Measurements from ENCODE around the gene DNAI7. TPM values are rescaled to one million over a fixed set of nuclear protein-coding genes. Genes with fewer than 3 reads are reported as not detected.

Gene DNAI7
- total and polyA plus RNA-seq, 2 of the 8 experiments (the other 6 are each of a cell fraction or from before 2014, with no cell fraction given) = 0.12 to 0.28 TPM

DNA sequence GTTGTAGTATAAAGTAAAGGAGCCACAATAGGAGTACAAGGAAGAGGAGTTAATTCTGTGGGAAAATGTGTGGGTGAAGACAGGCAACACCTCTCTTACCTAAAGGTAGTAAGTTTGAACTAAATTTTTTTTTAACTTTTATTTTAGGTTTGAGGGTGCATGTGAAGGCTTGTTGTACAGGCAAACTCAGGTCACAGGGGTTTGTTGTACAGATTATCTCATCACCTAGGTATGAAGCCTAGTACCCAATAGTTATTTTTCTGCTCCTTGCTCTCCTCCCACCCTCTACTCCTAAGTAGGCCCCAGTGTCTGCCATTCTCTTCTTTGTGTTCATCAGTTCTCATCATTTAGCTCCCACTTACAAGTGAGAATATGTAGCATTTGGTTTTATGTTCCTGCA, 70.5 kb downstream of the DNAI7 start:
- no peak overlapping the region for H2BK15ac ChIP-seq (ENCODE audit: low read length)
- H4K20me1 ChIP-seq (replicated peaks in 1 of 2; ENCODE audit: control insufficient read depth in 1 of 2, insufficient read depth in 2 of 2, low read length in 2 of 2) = no peaks in the 10 kb centered on the region
- H3K4ac ChIP-seq (replicated peaks; ENCODE audit: insufficient read length, low read depth, low read length) = no peak overlapping the region
- H3K4me3 ChIP-seq (ENCODE audit: extremely low read depth in 1 of 4, insufficient read depth in 2 of 4, low read depth in 3 of 4, low read length in 4 of 4) = no peak overlapping the region
- no peaks in the 10 kb centered on the region for H3K79me2 ChIP-seq (ENCODE audit: control insufficient read depth in 1 of 2, insufficient read depth in 2 of 2, low read length in 2 of 2)
- no peak overlapping the region for H2AK5ac ChIP-seq (ENCODE audit: low read depth, low read length)
- H3K9ac ChIP-seq (replicated peaks in 1 of 4; ENCODE audit: extremely low read depth in 1 of 4, low read depth in 3 of 4, low read length in 3 of 4) = no peak overlapping the region
- H3K14ac ChIP-seq (ENCODE audit: insufficient read length) = no peak overlapping the region
- DNase-seq (ENCODE audit: low read depth in 1 of 2, low spot score in 2 of 2) = no peak
- no peak overlapping the region for H2BK12ac ChIP-seq (ENCODE audit: low read depth, low read length)
- no peak overlapping the region for H3K27ac ChIP-seq (ENCODE audit: low read depth, low read length)
- no peak overlapping the region for H3K4me2 ChIP-seq (ENCODE audit: insufficient read depth in 1 of 2, low read depth in 2 of 2, low read length in 2 of 2)
- H3K4me1 ChIP-seq (replicated peaks in 1 of 4; ENCODE audit: control insufficient read depth in 3 of 4, insufficient read depth in 4 of 4, low read length in 3 of 4) = no peaks in the 10 kb centered on the region
- no peak overlapping the region for H2BK5ac ChIP-seq (ENCODE audit: low read depth, low read length)
- H4K91ac ChIP-seq (replicated peaks; ENCODE audit: insufficient read length, low read length) = no peak overlapping the region
- no peaks in the 10 kb centered on the region for H3K27me3 ChIP-seq (replicated peaks in 1 of 4; ENCODE audit: control insufficient read depth in 3 of 4, extremely low read depth in 1 of 4, insufficient read depth in 3 of 4, low read length in 3 of 4)
- ChIA-PET CTCF (ENCODE audit: partially characterized antibody) (interaction anchor here (0.6 to 1.5 kb wide), 6 partner anchors 12 to 276 kb away, joined by 3 to 9 read pairs (median 4); no protein-coding TSS in a partner anchor), POLR2A (ENCODE audit: partially characterized antibody) (no interaction called here)
- no peaks in the 10 kb centered on the region for H3K36me3 ChIP-seq (ENCODE audit: control insufficient read depth in 2 of 4, insufficient read depth in 4 of 4, low read length in 3 of 4)
- no peak overlapping the region for H2BK20ac ChIP-seq (ENCODE audit: low read length)
- no peak overlapping the region for H2AFZ ChIP-seq (ENCODE audit: low read length)
- no peaks in the 10 kb centered on the region for H3K9me3 ChIP-seq (ENCODE audit: insufficient read depth in 2 of 2, low read depth in 1 of 2, low read length in 1 of 2)
- H4K8ac ChIP-seq (ENCODE audit: extremely low read depth, insufficient read depth, low read length) = no peak overlapping the region
- H4K5ac ChIP-seq (ENCODE audit: insufficient read length, low read depth, low read length) = no peak overlapping the region
- no peaks in the 10 kb centered on the region for H3K79me1 ChIP-seq (ENCODE audit: low read depth, low read length)
- H2BK120ac ChIP-seq (replicated peaks; ENCODE audit: low read depth, low read length) = no peak overlapping the region
- TF ChIP-seq RNF2 (IDR thresholded peaks at IDR 0.05; ENCODE audit: borderline replicate concordance, low read depth, low read length, missing control alignments, poor library complexity, severe bottlenecking) = no peak
- no peak for TF ChIP-seq TBP (IDR thresholded peaks at IDR 0.05; ENCODE audit: low read depth, low read length)
- TF ChIP-seq CEBPB (IDR thresholded peaks at IDR 0.05; ENCODE audit: low read depth, low read length) = no peak
- no peak for TF ChIP-seq KDM5A (IDR thresholded peaks at IDR 0.05; ENCODE audit: low read length)
- no peak for TF ChIP-seq FOSL1 (IDR thresholded peaks at IDR 0.05; ENCODE audit: insufficient read depth, low read depth, low read length)
- TF ChIP-seq EP300 (IDR thresholded peaks at IDR 0.05; ENCODE audit: borderline replicate concordance in 1 of 2, low read depth in 2 of 2, low read length in 2 of 2) = no peak
- TF ChIP-seq CBX8 (IDR thresholded peaks at IDR 0.05; ENCODE audit: borderline replicate concordance, low read depth, low read length) = no peak
- no peak overlapping the region for H3K18ac ChIP-seq (ENCODE audit: extremely low read depth, low read length)
- no peak for FAIRE-seq
- no peaks in the 10 kb centered on the region; the same call in 1 of the 2 replicates for H3K23me2 ChIP-seq (ENCODE audit: low read depth, low read length)
- H3K23ac ChIP-seq (ENCODE audit: insufficient read length) = no peak overlapping the region
- H3K56ac ChIP-seq (replicated peaks; ENCODE audit: insufficient read length, low read depth, low read length) = no peak overlapping the region
